ENCODE measurements around the gene RXRB. TPM values are rescaled to one million over a fixed set of nuclear protein-coding genes. Genes with fewer than 3 reads are reported as not detected.

The RXRB gene
- total RNA-seq, 6 experiments from 2014 or later = 10.1 to 28.2 (median 17.7) TPM

GRCh38 chr6:33248643-33248931 is 48.1 kb upstream of the RXRB start:
- intact Hi-C loops (cut with DNase I) = loop anchor here (5.0 to 10.0 kb wide), 2 partner anchors 81 to 84 kb away; no protein-coding TSS in a partner anchor
- Histone ChIP-seq H3K27me3 (no peaks in the 10 kb centered on the region), H3K9me3 (no peaks in the 10 kb centered on the region), H3K4me3 (peak overlapping the region; percentile 48 to 55 (median 52)), H3K27ac (peak overlapping the region; percentile 70 to 86 (median 71)), H3K4me1 (peaks cover 0 to 17% (median 7%) of the 10 kb centered on the region in 4 donors), H3K36me3 (peaks cover 0 to 5% (median 0%) of the 10 kb centered on the region in 4 donors)
- ATAC-seq (peak; percentile 0 to 7 (median 4)), DNase-seq (peak in 1 of 3 donors; percentile 41)
- TF ChIP-seq POLR2A (IDR thresholded peaks at IDR 0.05) = no peak
- TF ChIP-seq CTCF (IDR thresholded peaks at IDR 0.05) = no peak
- 0% methylated on average over 9 of the region's 18 CpGs for WGBS (ENCODE audit: insufficient coverage, low coverage, low lambda C conversion rate, missing lambda C conversion rate)

DNA sequence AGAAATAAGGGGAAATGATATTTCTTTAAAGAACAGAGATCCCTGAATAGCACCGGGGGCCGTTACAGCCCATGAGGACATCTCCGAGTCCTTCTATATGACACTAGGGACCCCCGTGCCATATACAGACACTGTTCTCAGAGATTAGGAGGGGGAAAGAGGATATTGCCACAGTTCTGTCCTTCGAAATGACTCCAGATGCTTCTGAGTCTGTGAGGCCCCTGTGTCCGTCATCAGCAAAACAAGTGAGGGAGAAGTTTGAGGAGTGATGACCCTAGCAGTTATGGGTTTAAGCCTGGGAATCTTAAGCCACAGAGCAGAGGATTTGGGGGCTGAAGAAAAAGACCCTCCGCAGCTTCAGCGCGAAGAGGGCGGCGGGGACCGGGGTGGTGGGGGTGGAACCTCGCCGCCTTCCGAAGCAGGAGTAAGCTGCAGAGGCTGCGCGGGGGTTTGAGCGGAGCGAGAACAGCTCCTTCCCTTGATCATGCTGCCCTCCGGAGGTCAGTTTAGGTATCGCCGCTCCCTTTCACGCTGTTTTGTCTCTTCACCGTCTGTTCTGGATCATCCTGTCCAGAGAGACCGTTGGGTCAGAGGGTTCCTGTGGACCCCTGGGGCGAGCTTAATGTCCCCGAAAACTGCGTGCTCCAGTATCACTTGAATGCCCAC is 47.6 kb upstream of the RXRB start:
- DNase-seq (peak; percentile 88 to 89 (median 89)), ATAC-seq (peak; percentile 74 to 81 (median 78))
- no peaks in the 10 kb centered on the region for H3K9me3 ChIP-seq
- peak overlapping the region; percentile 48 to 55 (median 52) for H3K4me3 ChIP-seq
- peaks cover 0 to 5% (median 0%) of the 10 kb centered on the region in 4 donors for H3K36me3 ChIP-seq
- no peaks in the 10 kb centered on the region for H3K27me3 ChIP-seq
- intact Hi-C loops (cut with DNase I) = loop anchor here (5.0 to 10.0 kb wide), 2 partner anchors 81 to 83 kb away; no protein-coding TSS in a partner anchor
- H3K4me1 ChIP-seq = peaks cover 0 to 17% (median 7%) of the 10 kb centered on the region in 4 donors
- 21% methylated on average over 6 of the region's 28 CpGs for WGBS (ENCODE audit: insufficient coverage, low coverage, low lambda C conversion rate, missing lambda C conversion rate)
- peak overlapping the region; percentile 70 to 86 (median 71) for H3K27ac ChIP-seq
- no peak for TF ChIP-seq POLR2A (IDR thresholded peaks at IDR 0.05)
- TF ChIP-seq CTCF (IDR thresholded peaks at IDR 0.05) = peak; percentile 93 to 98 (median 98)

GRCh38 chr6:33243476-33243875 is 43.0 kb upstream of the RXRB start:
- TF ChIP-seq CTCF (IDR thresholded peaks at IDR 0.05) = no peak
- TF ChIP-seq POLR2A (IDR thresholded peaks at IDR 0.05) = no peak
- H3K27ac ChIP-seq = no peak overlapping the region
- intact Hi-C loops (cut with DNase I) = loop anchor here in 1 of 2 donors (10.0 kb wide), 1 partner anchor 79 kb away; no protein-coding TSS in a partner anchor
- no peak overlapping the region for H3K4me3 ChIP-seq
- ATAC-seq (no peak), DNase-seq (no peak)
- no peaks in the 10 kb centered on the region for H3K9me3 ChIP-seq
- H3K27me3 ChIP-seq = no peaks in the 10 kb centered on the region
- WGBS (ENCODE audit: insufficient coverage, low coverage, low lambda C conversion rate, missing lambda C conversion rate) = 33% methylated on average over 1 of the region's 1 CpG
- H3K4me1 ChIP-seq = peaks cover 0 to 5% (median under 1%) of the 10 kb centered on the region in 4 donors
- H3K36me3 ChIP-seq = no peaks in the 10 kb centered on the region

- Histone ChIP-seq H3K4me3 (no peak overlapping the region), H3K4me1 (no peaks in the 10 kb centered on the region), H3K27me3 (no peaks in the 10 kb centered on the region), H3K9me3 (no peaks in the 10 kb centered on the region), H3K36me3 (no peaks in the 10 kb centered on the region), H3K27ac (no peak overlapping the region)
- ATAC-seq (no peak), DNase-seq (no peak)
- WGBS (ENCODE audit: insufficient coverage, low coverage, low lambda C conversion rate, missing lambda C conversion rate) = 41% methylated on average over 3 of the region's 3 CpGs
- TF ChIP-seq POLR2A (IDR thresholded peaks at IDR 0.05) = no peak
- TF ChIP-seq CTCF (IDR thresholded peaks at IDR 0.05) = no peak
- intact Hi-C loops (cut with DNase I) = loop anchor here in 1 of 2 donors (10.0 kb wide), 1 partner anchor 77 kb away; no protein-coding TSS in a partner anchor
Observed at GRCh38 chr6:33241968-33242367, 41.5 kb upstream of the RXRB start.

All from right lobe of liver (tissue), 6 donors.